Vagina (tissue), 2 donors: ENCODE data around the gene FAM13B. TPM values are rescaled to one million over a fixed set of nuclear protein-coding genes. Genes with fewer than 3 reads are reported as not detected.
A peak's percentile ranks its signal among the peaks of the same experiment; 100 is the strongest.

ENCODE experiments used
- DNase-seq, 2 donors: peaks; one replicate each; pipeline ENCODE4 v3.0.0-alpha.2; 2017; ENCODE audit errors: extremely low spot score in 2 of 2
- H3K27ac ChIP-seq: fragments of 200-600 bp; sonication (generic); one replicate; pipeline ENCODE4 v1.5.1; 2019
- H3K27me3 ChIP-seq: fragments of 200-600 bp; sonication (generic); one replicate; pipeline ENCODE4 v1.5.1; 2019
- H3K36me3 ChIP-seq, 2 donors: fragments of 200-600 bp; sonication (generic); one replicate each; pipeline ENCODE4 v1.5.1; 2017 to 2019
- H3K4me1 ChIP-seq: fragments of 200-600 bp; sonication (generic); one replicate; pipeline ENCODE4 v1.5.1; 2019
- H3K4me3 ChIP-seq, 2 donors: fragments of 200-600 bp; sonication (generic); 1 replicate in 1 of 2; 2 replicates in 1 of 2; pipeline ENCODE4 v1.5.1; 2016 to 2019
- H3K9me3 ChIP-seq: fragments of 200-600 bp; sonication (generic); one replicate; pipeline ENCODE4 v1.5.1; 2019
- CTCF ChIP-seq, 3 experiments: fragments of 450-650 bp in 2 of 3; fragments of 200-600 bp in 1 of 3; sonication (generic) in 1 of 3; IDR thresholded peaks; one replicate each; pipeline ENCODE4 v1.5.1; 2017 to 2019; ENCODE audit warnings: antibody characterized with exemption in 3 of 3, mild to moderate bottlenecking in 2 of 3, moderate library complexity in 2 of 3
- POLR2A ChIP-seq, 2 donors: fragments of 450-650 bp; IDR thresholded peaks; one replicate each; pipeline ENCODE4 v1.6.1; 2017; ENCODE audit warnings: antibody characterized with exemption in 2 of 2, mild to moderate bottlenecking in 2 of 2, moderate library complexity in 2 of 2
- POLR2AphosphoS5 ChIP-seq, 2 donors: sonication (generic); formaldehyde crosslinking; IDR thresholded peaks; one replicate each; pipeline ENCODE4 v1.9.0; 2017; ENCODE audit warnings: antibody characterized with exemption in 2 of 2, mild to moderate bottlenecking in 2 of 2, low read depth in 1 of 2; ENCODE audit not compliant: insufficient read depth in 1 of 2
- intact Hi-C: fragments of 100-400 bp; cut with DNase I; formaldehyde crosslinking; loops from one replicate; pipeline ENCODE4 v1.15.1; 2023
- total RNA-seq: library from RNA; depleted of rRNA; stranded (reverse); fragments of >200 nt; gene quantifications from one replicate; pipeline ENCODE4 v1.2.3, GENCODE V29; 2016

The FAM13B gene
- total RNA-seq, 1 donor from 2014 or later, result 44.2 TPM

DNA sequence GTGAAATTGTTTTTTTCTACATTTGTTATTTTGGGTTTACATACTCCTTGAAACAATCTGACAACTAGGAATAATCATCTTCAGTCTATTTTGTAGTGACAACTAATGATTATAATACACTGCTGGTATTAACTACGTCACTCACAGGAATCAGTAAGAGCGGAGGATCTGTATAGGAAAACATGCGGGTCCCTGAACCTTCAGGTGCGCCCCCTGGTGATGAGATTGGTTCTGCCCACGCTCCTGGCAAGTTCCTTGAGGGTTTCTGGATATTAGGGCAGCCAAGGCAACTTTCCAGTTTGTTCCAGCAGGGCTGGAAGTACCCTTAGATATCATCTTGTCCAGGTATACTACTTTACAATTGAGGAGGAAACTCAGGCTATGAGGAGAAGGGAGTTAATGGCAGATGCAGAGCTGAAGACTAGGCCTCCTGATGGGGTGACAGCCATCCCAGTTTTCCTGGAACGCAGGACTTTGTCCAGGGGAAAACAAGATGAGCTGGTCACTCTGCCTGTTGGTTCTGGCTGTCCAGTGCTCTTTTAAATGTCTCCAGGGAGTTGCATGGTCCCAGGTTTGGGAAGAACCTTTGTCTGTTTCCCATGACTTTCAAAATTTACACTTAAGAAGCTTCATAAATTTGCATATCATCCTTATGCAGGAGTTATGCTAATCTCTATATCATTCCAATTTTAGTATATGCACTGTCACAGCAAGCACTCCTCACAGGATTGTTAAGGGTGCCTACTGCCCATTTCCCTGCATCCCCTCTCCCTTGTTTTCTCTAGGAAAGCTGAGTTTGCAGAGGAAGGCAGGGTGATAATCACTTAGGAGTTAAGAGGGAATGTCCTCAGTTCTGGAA is 36.1 kb upstream of the FAM13B start:
- H3K27me3 ChIP-seq, result no peaks in the 10 kb centered on the region
- no peaks in the 10 kb centered on the region for H3K9me3 ChIP-seq
- intact Hi-C loops, result no loop called here
- TF ChIP-seq CTCF (IDR thresholded peaks at IDR 0.05), result peak; percentile 6 to 49 (median 23)
- TF ChIP-seq POLR2AphosphoS5 (IDR thresholded peaks at IDR 0.05; ENCODE audit: insufficient read depth in 1 of 2, low read depth in 1 of 2), result no peak
- H3K36me3 ChIP-seq, result no peaks in the 10 kb centered on the region
- DNase-seq, result no peak
- H3K27ac ChIP-seq, result no peak overlapping the region
- H3K4me1 ChIP-seq, result no peaks in the 10 kb centered on the region
- H3K4me3 ChIP-seq, result no peak overlapping the region

DNA sequence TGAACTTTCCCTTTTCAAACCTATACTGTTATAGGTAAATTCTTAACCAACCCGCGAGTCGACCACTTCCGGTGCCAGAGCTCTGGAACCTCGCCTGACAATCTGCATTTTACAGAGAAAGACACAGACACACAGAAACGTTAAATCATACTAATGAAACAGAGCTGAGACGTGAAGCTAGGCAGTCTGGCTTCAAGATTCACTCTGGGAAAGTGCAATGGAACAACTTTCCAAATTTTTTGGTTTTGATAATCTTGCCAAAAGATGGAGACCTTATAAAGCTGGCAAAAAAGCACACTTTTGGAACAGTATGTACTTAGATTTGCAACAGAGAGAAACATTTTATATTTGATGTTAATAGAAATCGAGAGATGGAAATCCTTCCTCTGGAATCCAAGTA is 35.1 kb upstream of the FAM13B start:
- Histone ChIP-seq H3K4me1 (no peaks in the 10 kb centered on the region), H3K36me3 (no peaks in the 10 kb centered on the region), H3K27me3 (no peaks in the 10 kb centered on the region), H3K4me3 (no peak overlapping the region), H3K27ac (no peak overlapping the region), H3K9me3 (no peaks in the 10 kb centered on the region)
- no peak for DNase-seq
- TF ChIP-seq CTCF (IDR thresholded peaks at IDR 0.05) (no peak), POLR2AphosphoS5 (IDR thresholded peaks at IDR 0.05; ENCODE audit: insufficient read depth in 1 of 2, low read depth in 1 of 2) (no peak), POLR2A (IDR thresholded peaks at IDR 0.05) (no peak)
- intact Hi-C loops, result no loop called here

GRCh38 chr5:138065102-138065501 is 32.2 kb upstream of the FAM13B start:
- no peak overlapping the region for H3K27ac ChIP-seq
- intact Hi-C loops, result no loop called here
- no peaks in the 10 kb centered on the region for H3K27me3 ChIP-seq
- H3K4me1 ChIP-seq, result no peaks in the 10 kb centered on the region
- TF ChIP-seq CTCF (IDR thresholded peaks at IDR 0.05), result no peak
- no peak for TF ChIP-seq POLR2A (IDR thresholded peaks at IDR 0.05)
- no peak for TF ChIP-seq POLR2AphosphoS5 (IDR thresholded peaks at IDR 0.05; ENCODE audit: insufficient read depth in 1 of 2, low read depth in 1 of 2)
- H3K36me3 ChIP-seq, result no peaks in the 10 kb centered on the region
- H3K9me3 ChIP-seq, result no peaks in the 10 kb centered on the region
- DNase-seq, result no peak
- H3K4me3 ChIP-seq, result no peak overlapping the region

- Histone ChIP-seq H3K27me3 (no peaks in the 10 kb centered on the region), H3K9me3 (no peaks in the 10 kb centered on the region), H3K36me3 (no peaks in the 10 kb centered on the region), H3K4me3 (no peak overlapping the region), H3K4me1 (no peaks in the 10 kb centered on the region), H3K27ac (no peak overlapping the region)
- intact Hi-C loops, result no loop called here
- TF ChIP-seq CTCF (IDR thresholded peaks at IDR 0.05) (no peak), POLR2AphosphoS5 (IDR thresholded peaks at IDR 0.05; ENCODE audit: insufficient read depth in 1 of 2, low read depth in 1 of 2) (no peak), POLR2A (IDR thresholded peaks at IDR 0.05) (no peak)
- no peak for DNase-seq
Measured at GRCh38 chr5:138064526-138064925, 31.6 kb upstream of the FAM13B start.

GRCh38 chr5:138054847-138055558 is 22.1 kb upstream of the FAM13B start:
- Histone ChIP-seq H3K27me3 (no peaks in the 10 kb centered on the region), H3K4me3 (no peak overlapping the region)
- no peak for DNase-seq

More at GRCh38 chr5:138054847-138055558, 22.1 kb upstream of the FAM13B start:
- TF ChIP-seq POLR2A (IDR thresholded peaks at IDR 0.05), result no peak
- TF ChIP-seq CTCF (IDR thresholded peaks at IDR 0.05), result no peak
- TF ChIP-seq POLR2AphosphoS5 (IDR thresholded peaks at IDR 0.05; ENCODE audit: insufficient read depth in 1 of 2, low read depth in 1 of 2), result no peak
- no peaks in the 10 kb centered on the region for H3K36me3 ChIP-seq
- no peaks in the 10 kb centered on the region for H3K9me3 ChIP-seq
- intact Hi-C loops, result no loop called here
- no peaks in the 10 kb centered on the region for H3K4me1 ChIP-seq
- no peak overlapping the region for H3K27ac ChIP-seq
